GM19043 (cell line): Measurements from ENCODE around the gene POU2F2.

Source experiments
- ATAC-seq: cut with Tn5 transposase; IDR thresholded peaks from one replicate; pipeline ENCODE4 v1.9.1; 2021; ENCODE audit warnings: low read depth; ENCODE audit not compliant: unreplicated experiment

POU2F2 gene

GRCh38 chr19:42155796-42156195 is 23.6 kb upstream of the POU2F2 start:
- ATAC-seq: no peak

- no peak for ATAC-seq
Measured at GRCh38 chr19:42154471-42155323, 22.5 kb upstream of the POU2F2 start.

GRCh38 chr19:42153672-42154433 is 21.6 kb upstream of the POU2F2 start:
- no peak for ATAC-seq

GRCh38 chr19:42152910-42153671 is 20.8 kb upstream of the POU2F2 start:
- no peak for ATAC-seq

- ATAC-seq: no peak
Measured at GRCh38 chr19:42151782-42152684, 19.8 kb upstream of the POU2F2 start.

GRCh38 chr19:42150911-42151361 is 18.7 kb upstream of the POU2F2 start:
- no peak for ATAC-seq

- no peak for ATAC-seq
Measured at GRCh38 chr19:42150364-42150763, 18.1 kb upstream of the POU2F2 start.

GRCh38 chr19:42149447-42150202 is 17.4 kb upstream of the POU2F2 start:
- ATAC-seq: no peak

- no peak for ATAC-seq
Measured at GRCh38 chr19:42148266-42148665, 16.0 kb upstream of the POU2F2 start.

- ATAC-seq: no peak
Measured at GRCh38 chr19:42143341-42144234, 11.3 kb upstream of the POU2F2 start.

- no peak for ATAC-seq
Measured at GRCh38 chr19:42140125-42140754, 8.0 kb upstream of the POU2F2 start.

- ATAC-seq: no peak
Measured at GRCh38 chr19:42134535-42135070, 2.4 kb upstream of the POU2F2 start.

GRCh38 chr19:42132851-42133528 is 744 bp upstream of the POU2F2 start:
- no peak for ATAC-seq

- ATAC-seq: no peak
Measured at GRCh38 chr19:42131149-42132029, 857 bp downstream of the POU2F2 start.

GRCh38 chr19:42130254-42130573 is 2.0 kb downstream of the POU2F2 start:
- ATAC-seq: no peak
